GM20000 (cell line): Measurements from ENCODE around the gene GARIN3.
"Not testable (repeated sequence)": the region's sequence is repeated elsewhere in the genome, so short reads cannot be mapped to it uniquely, and the experiment has no call there.

Source experiments
- DNase-seq: peaks from one replicate; pipeline ENCODE4 v3.0.0; 2012; ENCODE audit warnings: low spot score
- TF ChIP-seq, protein P1 (sequence below): IDR thresholded peaks from 2 replicates; pipeline ENCODE4 v1.5.1; 2012; ENCODE audit warnings: mild to moderate bottlenecking, control low read depth; ENCODE audit errors: extremely low read depth, missing control alignments

Gene GARIN3

DNA sequence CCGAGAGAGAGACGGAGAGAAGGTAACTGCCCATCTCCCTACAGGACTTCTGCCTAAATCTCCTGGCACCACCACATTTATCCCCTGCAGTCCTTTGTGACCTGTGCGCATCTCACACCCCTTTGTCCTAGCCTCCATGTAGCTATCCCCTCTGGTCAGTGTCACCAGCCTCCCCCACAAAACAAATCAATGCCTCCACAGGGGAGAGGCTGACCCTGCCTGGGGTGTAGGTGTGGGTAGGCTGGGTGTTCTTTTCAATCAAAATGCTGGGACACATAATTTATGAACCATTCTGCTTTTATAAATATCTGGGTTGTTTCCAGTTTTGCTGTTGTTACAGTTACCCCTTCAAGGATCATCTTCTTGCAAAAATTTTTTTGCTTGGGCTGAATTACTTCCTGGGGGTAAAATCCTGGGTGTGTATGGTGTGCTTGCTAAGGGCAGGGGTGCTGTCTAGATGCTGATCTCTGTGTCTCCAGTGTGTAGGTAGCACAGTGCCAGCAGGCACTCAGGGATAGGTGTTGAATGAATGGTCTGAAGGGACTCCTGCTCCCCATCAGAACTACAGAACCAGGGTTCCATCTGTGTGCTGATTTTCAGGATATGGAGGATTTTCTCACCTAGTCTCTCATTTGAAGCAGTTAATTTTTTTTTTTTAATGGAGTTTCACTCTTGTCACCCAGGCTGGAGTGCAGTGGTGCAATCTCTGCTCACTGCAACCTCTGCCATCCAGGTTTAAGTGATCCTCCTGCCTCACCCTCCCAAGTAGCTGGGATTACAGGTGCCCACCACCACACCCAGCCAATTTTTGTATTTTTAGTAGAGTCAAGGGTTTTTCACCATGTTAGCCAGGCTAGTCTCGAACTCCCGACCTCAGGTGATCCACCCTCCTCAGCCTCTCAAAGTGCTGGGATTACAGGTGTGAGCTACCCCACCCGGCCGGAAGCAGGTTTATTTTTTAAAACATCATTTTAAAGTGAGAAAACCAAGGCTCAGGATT lies at the start of gene GARIN3:
Gene GARIN3, minus strand, starts transcription at position 51 of the 1,000 bp plus-strand sequence. CDS start 96 bp downstream, outside the sequence.
- TF ChIP-seq, protein P1, sequence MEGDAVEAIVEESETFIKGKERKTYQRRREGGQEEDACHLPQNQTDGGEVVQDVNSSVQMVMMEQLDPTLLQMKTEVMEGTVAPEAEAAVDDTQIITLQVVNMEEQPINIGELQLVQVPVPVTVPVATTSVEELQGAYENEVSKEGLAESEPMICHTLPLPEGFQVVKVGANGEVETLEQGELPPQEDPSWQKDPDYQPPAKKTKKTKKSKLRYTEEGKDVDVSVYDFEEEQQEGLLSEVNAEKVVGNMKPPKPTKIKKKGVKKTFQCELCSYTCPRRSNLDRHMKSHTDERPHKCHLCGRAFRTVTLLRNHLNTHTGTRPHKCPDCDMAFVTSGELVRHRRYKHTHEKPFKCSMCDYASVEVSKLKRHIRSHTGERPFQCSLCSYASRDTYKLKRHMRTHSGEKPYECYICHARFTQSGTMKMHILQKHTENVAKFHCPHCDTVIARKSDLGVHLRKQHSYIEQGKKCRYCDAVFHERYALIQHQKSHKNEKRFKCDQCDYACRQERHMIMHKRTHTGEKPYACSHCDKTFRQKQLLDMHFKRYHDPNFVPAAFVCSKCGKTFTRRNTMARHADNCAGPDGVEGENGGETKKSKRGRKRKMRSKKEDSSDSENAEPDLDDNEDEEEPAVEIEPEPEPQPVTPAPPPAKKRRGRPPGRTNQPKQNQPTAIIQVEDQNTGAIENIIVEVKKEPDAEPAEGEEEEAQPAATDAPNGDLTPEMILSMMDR = no peak
- DNase-seq = no peak

DNA sequence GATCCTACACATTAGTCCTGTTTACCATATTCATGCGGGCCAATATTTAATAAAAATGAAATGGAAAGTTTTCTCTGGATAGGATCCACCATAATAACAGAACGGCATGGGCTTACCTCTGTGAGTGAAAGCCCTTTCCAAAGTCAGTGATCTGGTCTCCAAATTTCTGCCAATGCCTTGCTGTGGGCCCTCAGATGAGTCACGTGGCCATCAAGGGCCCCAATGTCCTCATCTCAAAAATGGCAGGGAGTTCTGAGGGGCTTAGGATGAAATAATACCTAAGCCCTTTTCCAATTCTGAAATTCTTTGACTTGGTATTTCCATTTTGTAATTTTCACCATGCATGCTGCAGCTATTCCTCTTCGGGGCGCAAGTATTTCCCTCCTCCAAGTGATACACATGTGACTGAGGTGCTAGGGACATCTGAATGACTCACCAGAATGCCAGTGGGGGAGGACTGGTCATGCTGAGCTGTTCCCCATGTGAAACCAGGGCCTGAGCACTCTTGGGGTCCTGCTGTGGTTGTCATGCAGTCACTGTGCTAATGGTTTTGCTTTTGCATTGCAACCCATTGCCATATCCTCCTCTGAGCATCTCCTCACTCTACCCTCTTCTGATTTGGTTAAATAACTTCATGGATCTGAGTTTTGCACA lies 49.6 kb upstream of the GARIN3 start:
- TF ChIP-seq, protein P1 = no peak
- DNase-seq = no peak

DNA sequence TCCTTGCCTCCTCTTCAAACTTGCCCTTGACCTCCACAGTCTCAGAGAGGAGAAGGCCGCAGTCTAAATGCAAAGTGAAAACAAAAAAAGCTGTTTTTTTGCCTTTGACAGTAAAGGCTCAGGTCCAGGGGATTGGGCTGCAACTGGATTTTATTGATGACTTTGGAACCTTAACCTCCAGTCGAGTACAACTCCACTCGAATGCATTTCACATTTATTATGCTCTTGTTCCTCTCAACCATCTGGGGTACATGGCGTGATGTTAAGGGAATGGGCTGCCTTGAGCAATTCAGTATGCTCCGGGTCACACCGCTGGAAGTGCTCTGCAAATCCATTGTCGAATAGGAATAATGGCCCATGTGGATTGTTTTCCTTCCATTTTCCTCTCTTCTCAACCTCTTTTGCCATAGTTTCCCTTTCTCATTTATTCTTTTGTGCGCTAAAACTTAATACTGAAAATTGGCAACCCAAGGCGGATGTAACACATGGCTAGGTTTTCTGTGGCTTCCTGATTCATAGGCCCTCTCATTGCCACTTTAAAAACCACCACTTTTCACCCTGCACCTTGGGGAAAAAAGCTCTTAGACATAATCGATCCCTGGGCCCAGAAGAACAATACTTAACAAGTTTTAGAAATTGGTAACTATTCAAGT lies 48.9 kb upstream of the GARIN3 start:
- TF ChIP-seq, protein P1 = no peak
- peak; percentile 24 for DNase-seq

DNA sequence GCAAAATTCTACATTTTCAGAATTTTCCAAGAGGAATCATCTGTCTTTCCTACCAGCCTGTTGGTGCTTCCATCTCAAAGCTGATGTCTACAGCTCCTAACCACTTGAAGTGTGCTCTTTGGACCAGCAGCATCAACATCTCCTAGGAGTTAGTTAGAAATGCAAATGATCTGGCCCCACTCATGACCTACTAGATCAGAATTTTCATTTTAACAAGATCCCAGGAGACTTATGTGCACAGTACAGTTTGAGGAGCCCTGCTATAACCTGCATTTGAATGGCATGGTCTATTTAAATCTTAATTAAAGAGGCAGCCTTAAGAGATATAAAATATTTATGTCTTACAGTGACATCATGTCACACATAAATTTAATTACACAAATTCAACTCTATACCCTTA lies 48.4 kb upstream of the GARIN3 start:
- TF ChIP-seq, protein P1 = no peak
- no peak for DNase-seq

DNA sequence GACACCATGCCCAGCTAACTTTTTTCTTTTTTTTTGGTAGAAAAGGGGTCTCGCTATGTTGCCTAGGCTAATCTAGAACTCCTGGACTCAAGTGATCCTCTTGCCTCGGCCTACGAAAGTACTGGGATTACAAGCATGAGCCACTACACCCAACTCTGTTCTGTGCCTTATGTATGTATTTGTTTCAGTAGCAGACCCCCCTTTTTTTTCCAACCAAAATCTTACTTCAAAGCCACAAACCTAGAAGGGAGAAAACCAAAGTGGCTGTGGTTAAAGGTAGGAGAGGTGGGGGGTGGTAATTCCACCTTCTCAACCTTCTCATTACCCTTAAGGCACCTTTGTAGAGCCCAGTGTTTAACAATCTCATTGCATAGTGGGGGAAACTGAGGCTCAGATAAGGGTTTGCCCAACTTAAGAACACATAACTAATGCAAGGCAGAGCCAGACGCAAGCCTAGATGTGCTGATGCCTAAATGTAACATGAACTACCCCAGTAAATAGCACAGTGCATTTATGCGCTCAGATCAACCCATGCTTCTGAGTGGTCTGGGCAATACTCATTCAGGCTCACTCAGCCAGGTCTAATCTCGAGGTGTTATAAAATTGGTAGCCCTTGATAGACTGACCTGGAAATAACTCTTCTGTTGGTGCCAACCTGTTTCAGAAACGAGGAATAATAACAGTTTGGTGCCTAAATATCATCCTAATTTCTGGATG lies 47.6 kb upstream of the GARIN3 start:
- no peak for DNase-seq
- TF ChIP-seq, protein P1 = no peak

DNA sequence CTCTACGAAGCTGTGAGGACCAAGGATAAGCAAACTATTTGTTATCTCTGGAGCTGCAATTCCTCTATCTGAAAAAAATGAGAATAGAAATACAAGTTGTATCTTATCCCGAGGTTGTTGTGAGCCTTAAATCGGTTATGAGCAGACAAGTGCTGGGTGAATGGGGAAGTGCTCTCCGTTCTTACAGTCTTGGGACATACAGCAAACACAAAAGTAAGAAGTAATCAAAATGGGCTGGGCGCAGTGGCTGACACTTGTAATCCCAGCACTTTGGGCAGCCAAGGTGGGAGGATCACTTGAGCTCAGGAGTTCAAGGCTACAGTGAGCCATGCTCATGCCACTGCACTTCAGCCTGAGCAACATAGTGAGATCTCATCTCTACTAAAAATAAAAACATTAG lies 46.2 kb upstream of the GARIN3 start:
- no peak for DNase-seq
- TF ChIP-seq, protein P1 = no peak

DNA sequence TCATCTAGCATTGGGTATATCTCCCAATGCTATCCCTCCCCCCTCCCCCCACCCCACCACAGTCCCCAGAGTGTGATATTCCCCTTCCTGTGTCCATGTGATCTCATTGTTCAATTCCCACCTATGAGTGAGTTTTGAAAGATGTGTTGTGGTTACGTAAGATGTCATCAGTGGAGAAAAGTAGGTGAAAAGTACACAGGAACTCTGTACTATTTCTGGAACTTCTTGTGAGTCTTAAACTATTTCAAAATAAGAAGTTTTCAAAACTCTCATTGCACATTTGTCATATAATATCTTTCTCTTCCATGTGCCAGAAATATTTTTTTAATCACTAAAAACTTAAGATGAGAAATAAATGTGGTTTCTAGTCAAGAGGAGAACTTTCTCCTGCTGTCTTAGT lies 44.6 kb upstream of the GARIN3 start:
- not testable (repeated sequence) for DNase-seq
